Measurements from ENCODE around the gene CTSH.

Gene CTSH

GRCh38 chr15:78944669-78945407 lies at the start of gene CTSH:
Gene CTSH (minus strand): TSS chr15:78945046. CDS start chr15:78944981, 65 bp downstream.
- DNase-seq: peak; percentile 18 to 20

GRCh38 chr15:78993931-78994530 lies 49.2 kb upstream of the CTSH start:
- no peak for DNase-seq

GRCh38 chr15:78993257-78993930 lies 48.5 kb upstream of the CTSH start:
- no peak for DNase-seq

GRCh38 chr15:78992416-78993256 lies 47.8 kb upstream of the CTSH start:
- no peak for DNase-seq

- no peak for DNase-seq
These were observed 47.0 kb upstream of the CTSH start for GRCh38 chr15:78991879-78992278.

- DNase-seq: no peak
These were observed 46.6 kb upstream of the CTSH start for GRCh38 chr15:78991476-78991875.

GRCh38 chr15:78990278-78990677 lies 45.4 kb upstream of the CTSH start:
- DNase-seq: no peak

- DNase-seq: no peak
These were observed 44.9 kb upstream of the CTSH start for GRCh38 chr15:78989701-78990240.

GRCh38 chr15:78988361-78988911 lies 43.6 kb upstream of the CTSH start:
- DNase-seq: peak; percentile 72 to 73

GRCh38 chr15:78987556-78988360 lies 42.9 kb upstream of the CTSH start:
- no peak for DNase-seq

GRCh38 chr15:78985859-78986475 lies 41.1 kb upstream of the CTSH start:
- no peak for DNase-seq

- DNase-seq: no peak
These were observed 39.2 kb upstream of the CTSH start for GRCh38 chr15:78984041-78984440.

- no peak for DNase-seq
These were observed 38.5 kb upstream of the CTSH start for GRCh38 chr15:78983146-78983918.

- DNase-seq: no peak
These were observed 37.9 kb upstream of the CTSH start for GRCh38 chr15:78982736-78983135.

GRCh38 chr15:78981532-78982313 lies 36.9 kb upstream of the CTSH start:
- no peak for DNase-seq

GRCh38 chr15:78979456-78980320 lies 34.8 kb upstream of the CTSH start:
- peak; percentile 27 to 33 for DNase-seq

GRCh38 chr15:78978601-78979179 lies 33.8 kb upstream of the CTSH start:
- DNase-seq: no peak

All from Kasumi-1 (cell line).